Measurements from ENCODE around the gene TOMM7. TPM values are rescaled to one million over a fixed set of nuclear protein-coding genes. Genes with fewer than 3 reads are reported as not detected.
"Not testable (repeated sequence)": the region's sequence is repeated elsewhere in the genome, so short reads cannot be mapped to it uniquely, and the experiment has no call there.

TOMM7 gene
- total RNA-seq, 1 donor = 343 TPM

GRCh38 chr7:22842973-22843372 is 20.3 kb upstream of the TOMM7 start:
- Histone ChIP-seq H3K9me3 (ENCODE audit: low read depth, low read length) (no peaks in the 10 kb centered on the region), H3K4me1 (ENCODE audit: insufficient read depth, low read length) (no peaks in the 10 kb centered on the region), H3K27me3 (ENCODE audit: insufficient read depth, low read length) (no peaks in the 10 kb centered on the region), H3K4me3 (ENCODE audit: low read length) (no peak overlapping the region)

GRCh38 chr7:22842383-22842941 is 19.8 kb upstream of the TOMM7 start:
- H3K9me3 ChIP-seq (ENCODE audit: low read depth, low read length) = no peaks in the 10 kb centered on the region
- no peaks in the 10 kb centered on the region for H3K4me1 ChIP-seq (ENCODE audit: insufficient read depth, low read length)
- H3K4me3 ChIP-seq (ENCODE audit: low read length) = no peak overlapping the region
- H3K27me3 ChIP-seq (ENCODE audit: insufficient read depth, low read length) = no peaks in the 10 kb centered on the region

GRCh38 chr7:22841954-22842353 is 19.3 kb upstream of the TOMM7 start:
- no peaks in the 10 kb centered on the region for H3K4me1 ChIP-seq (ENCODE audit: insufficient read depth, low read length)
- no peaks in the 10 kb centered on the region for H3K9me3 ChIP-seq (ENCODE audit: low read depth, low read length)
- H3K4me3 ChIP-seq (ENCODE audit: low read length) = no peak overlapping the region
- H3K27me3 ChIP-seq (ENCODE audit: insufficient read depth, low read length) = no peaks in the 10 kb centered on the region

GRCh38 chr7:22837308-22837707 is 14.7 kb upstream of the TOMM7 start:
- H3K4me1 ChIP-seq (ENCODE audit: insufficient read depth, low read length) = no peaks in the 10 kb centered on the region
- no peak overlapping the region for H3K4me3 ChIP-seq (ENCODE audit: low read length)

GRCh38 chr7:22836506-22836905 is 13.9 kb upstream of the TOMM7 start:
- not testable (repeated sequence) for H3K9me3 ChIP-seq (ENCODE audit: low read depth, low read length); H3K27me3 ChIP-seq (ENCODE audit: insufficient read depth, low read length); H3K4me3 ChIP-seq (ENCODE audit: low read length); H3K4me1 ChIP-seq (ENCODE audit: insufficient read depth, low read length)

More at GRCh38 chr7:22837308-22837707, 14.7 kb upstream of the TOMM7 start:
- H3K27me3 ChIP-seq (ENCODE audit: insufficient read depth, low read length) = no peaks in the 10 kb centered on the region
- no peaks in the 10 kb centered on the region for H3K9me3 ChIP-seq (ENCODE audit: low read depth, low read length)

- H3K4me3 ChIP-seq (ENCODE audit: low read length) = no peak overlapping the region
- no peaks in the 10 kb centered on the region for H3K9me3 ChIP-seq (ENCODE audit: low read depth, low read length)
- no peaks in the 10 kb centered on the region for H3K4me1 ChIP-seq (ENCODE audit: insufficient read depth, low read length)
- no peaks in the 10 kb centered on the region for H3K27me3 ChIP-seq (ENCODE audit: insufficient read depth, low read length)
Observed at GRCh38 chr7:22833957-22834356, 11.3 kb upstream of the TOMM7 start.

- H3K27me3 ChIP-seq (ENCODE audit: insufficient read depth, low read length) = no peaks in the 10 kb centered on the region
- H3K4me3 ChIP-seq (ENCODE audit: low read length) = no peak overlapping the region
- H3K9me3 ChIP-seq (ENCODE audit: low read depth, low read length) = no peaks in the 10 kb centered on the region
- H3K4me1 ChIP-seq (ENCODE audit: insufficient read depth, low read length) = no peaks in the 10 kb centered on the region
Observed at GRCh38 chr7:22833113-22833855, 10.6 kb upstream of the TOMM7 start.

GRCh38 chr7:22832401-22832800 is 9.8 kb upstream of the TOMM7 start:
- Histone ChIP-seq H3K27me3 (ENCODE audit: insufficient read depth, low read length) (no peaks in the 10 kb centered on the region), H3K4me3 (ENCODE audit: low read length) (no peak overlapping the region), H3K4me1 (ENCODE audit: insufficient read depth, low read length) (no peaks in the 10 kb centered on the region), H3K9me3 (ENCODE audit: low read depth, low read length) (no peaks in the 10 kb centered on the region)

- no peak overlapping the region for H3K4me3 ChIP-seq (ENCODE audit: low read length)
- H3K27me3 ChIP-seq (ENCODE audit: insufficient read depth, low read length) = no peaks in the 10 kb centered on the region
- H3K9me3 ChIP-seq (ENCODE audit: low read depth, low read length) = no peaks in the 10 kb centered on the region
- H3K4me1 ChIP-seq (ENCODE audit: insufficient read depth, low read length) = no peaks in the 10 kb centered on the region
Observed at GRCh38 chr7:22831602-22832305, 9.1 kb upstream of the TOMM7 start.

- Histone ChIP-seq H3K27me3 (ENCODE audit: insufficient read depth, low read length) (peaks cover 22% of the 10 kb centered on the region), H3K4me1 (ENCODE audit: insufficient read depth, low read length) (peaks cover 8% of the 10 kb centered on the region), H3K4me3 (ENCODE audit: low read length) (no peak overlapping the region), H3K9me3 (ENCODE audit: low read depth, low read length) (no peaks in the 10 kb centered on the region)
Observed at GRCh38 chr7:22827563-22827962, 4.9 kb upstream of the TOMM7 start.

GRCh38 chr7:22826593-22826992 is 3.9 kb upstream of the TOMM7 start:
- H3K4me1 ChIP-seq (ENCODE audit: insufficient read depth, low read length) = peaks cover 14% of the 10 kb centered on the region
- no peak overlapping the region for H3K4me3 ChIP-seq (ENCODE audit: low read length)
- peaks cover 22% of the 10 kb centered on the region for H3K27me3 ChIP-seq (ENCODE audit: insufficient read depth, low read length)
- H3K9me3 ChIP-seq (ENCODE audit: low read depth, low read length) = no peaks in the 10 kb centered on the region

GRCh38 chr7:22824760-22825159 is 2.1 kb upstream of the TOMM7 start:
- H3K4me3 ChIP-seq (ENCODE audit: low read length) = no peak overlapping the region

GRCh38 chr7:22823142-22823497 is 471 bp upstream of the TOMM7 start:
- Histone ChIP-seq H3K27me3 (ENCODE audit: insufficient read depth, low read length) (peaks cover 22% of the 10 kb centered on the region), H3K4me1 (ENCODE audit: insufficient read depth, low read length) (peaks cover 28% of the 10 kb centered on the region), H3K9me3 (ENCODE audit: low read depth, low read length) (no peaks in the 10 kb centered on the region), H3K4me3 (ENCODE audit: low read length) (peak overlapping the region; percentile 91)

More at GRCh38 chr7:22824760-22825159, 2.1 kb upstream of the TOMM7 start:
- Histone ChIP-seq H3K27me3 (ENCODE audit: insufficient read depth, low read length) (peaks cover 22% of the 10 kb centered on the region), H3K4me1 (ENCODE audit: insufficient read depth, low read length) (peaks cover 28% of the 10 kb centered on the region), H3K9me3 (ENCODE audit: low read depth, low read length) (no peaks in the 10 kb centered on the region)

GRCh38 chr7:22821702-22822485 is 755 bp downstream of the TOMM7 start:
- Histone ChIP-seq H3K4me3 (ENCODE audit: low read length) (peak overlapping the region; percentile 91), H3K9me3 (ENCODE audit: low read depth, low read length) (no peaks in the 10 kb centered on the region), H3K4me1 (ENCODE audit: insufficient read depth, low read length) (peaks cover 28% of the 10 kb centered on the region), H3K27me3 (ENCODE audit: insufficient read depth, low read length) (peaks cover 22% of the 10 kb centered on the region)

- H3K9me3 ChIP-seq (ENCODE audit: low read depth, low read length) = no peaks in the 10 kb centered on the region
- peaks cover 28% of the 10 kb centered on the region for H3K4me1 ChIP-seq (ENCODE audit: insufficient read depth, low read length)
- peaks cover 6% of the 10 kb centered on the region for H3K27me3 ChIP-seq (ENCODE audit: insufficient read depth, low read length)
- no peak overlapping the region for H3K4me3 ChIP-seq (ENCODE audit: low read length)
Observed at GRCh38 chr7:22819476-22819875, 3.2 kb downstream of the TOMM7 start.

Measured in mononuclear cell (primary cell).